ENCODE results near the gene ABLIM1. TPM values are rescaled to one million over a fixed set of nuclear protein-coding genes. Genes with fewer than 3 reads are reported as not detected.

The ABLIM1 gene
- total RNA-seq, 4 donors from 2014 or later = 193 to 248 (median 208) TPM

DNA sequence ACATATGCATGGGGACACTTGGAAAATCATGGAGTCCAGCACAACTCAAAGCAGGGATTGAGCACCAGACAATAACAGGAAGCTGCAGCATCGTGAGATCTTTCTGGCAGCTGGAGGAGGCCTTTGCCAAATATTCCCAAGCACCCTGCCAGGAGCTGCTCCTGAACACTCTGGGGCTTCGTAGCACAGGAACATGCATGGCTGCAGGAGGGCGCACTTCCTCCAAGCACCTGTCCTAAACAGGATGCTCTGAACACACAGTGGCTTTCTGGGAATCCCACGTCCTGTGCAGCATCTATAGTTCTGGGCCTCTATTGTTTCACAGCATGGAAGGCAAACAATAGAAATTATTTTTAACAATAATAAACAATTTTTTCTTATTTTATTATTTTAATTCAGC lies 4.1 kb downstream of the ABLIM1 start:
- TF ChIP-seq, protein P1, sequence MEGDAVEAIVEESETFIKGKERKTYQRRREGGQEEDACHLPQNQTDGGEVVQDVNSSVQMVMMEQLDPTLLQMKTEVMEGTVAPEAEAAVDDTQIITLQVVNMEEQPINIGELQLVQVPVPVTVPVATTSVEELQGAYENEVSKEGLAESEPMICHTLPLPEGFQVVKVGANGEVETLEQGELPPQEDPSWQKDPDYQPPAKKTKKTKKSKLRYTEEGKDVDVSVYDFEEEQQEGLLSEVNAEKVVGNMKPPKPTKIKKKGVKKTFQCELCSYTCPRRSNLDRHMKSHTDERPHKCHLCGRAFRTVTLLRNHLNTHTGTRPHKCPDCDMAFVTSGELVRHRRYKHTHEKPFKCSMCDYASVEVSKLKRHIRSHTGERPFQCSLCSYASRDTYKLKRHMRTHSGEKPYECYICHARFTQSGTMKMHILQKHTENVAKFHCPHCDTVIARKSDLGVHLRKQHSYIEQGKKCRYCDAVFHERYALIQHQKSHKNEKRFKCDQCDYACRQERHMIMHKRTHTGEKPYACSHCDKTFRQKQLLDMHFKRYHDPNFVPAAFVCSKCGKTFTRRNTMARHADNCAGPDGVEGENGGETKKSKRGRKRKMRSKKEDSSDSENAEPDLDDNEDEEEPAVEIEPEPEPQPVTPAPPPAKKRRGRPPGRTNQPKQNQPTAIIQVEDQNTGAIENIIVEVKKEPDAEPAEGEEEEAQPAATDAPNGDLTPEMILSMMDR (IDR thresholded peaks at IDR 0.05; ENCODE audit: low read depth) = no peak

DNA sequence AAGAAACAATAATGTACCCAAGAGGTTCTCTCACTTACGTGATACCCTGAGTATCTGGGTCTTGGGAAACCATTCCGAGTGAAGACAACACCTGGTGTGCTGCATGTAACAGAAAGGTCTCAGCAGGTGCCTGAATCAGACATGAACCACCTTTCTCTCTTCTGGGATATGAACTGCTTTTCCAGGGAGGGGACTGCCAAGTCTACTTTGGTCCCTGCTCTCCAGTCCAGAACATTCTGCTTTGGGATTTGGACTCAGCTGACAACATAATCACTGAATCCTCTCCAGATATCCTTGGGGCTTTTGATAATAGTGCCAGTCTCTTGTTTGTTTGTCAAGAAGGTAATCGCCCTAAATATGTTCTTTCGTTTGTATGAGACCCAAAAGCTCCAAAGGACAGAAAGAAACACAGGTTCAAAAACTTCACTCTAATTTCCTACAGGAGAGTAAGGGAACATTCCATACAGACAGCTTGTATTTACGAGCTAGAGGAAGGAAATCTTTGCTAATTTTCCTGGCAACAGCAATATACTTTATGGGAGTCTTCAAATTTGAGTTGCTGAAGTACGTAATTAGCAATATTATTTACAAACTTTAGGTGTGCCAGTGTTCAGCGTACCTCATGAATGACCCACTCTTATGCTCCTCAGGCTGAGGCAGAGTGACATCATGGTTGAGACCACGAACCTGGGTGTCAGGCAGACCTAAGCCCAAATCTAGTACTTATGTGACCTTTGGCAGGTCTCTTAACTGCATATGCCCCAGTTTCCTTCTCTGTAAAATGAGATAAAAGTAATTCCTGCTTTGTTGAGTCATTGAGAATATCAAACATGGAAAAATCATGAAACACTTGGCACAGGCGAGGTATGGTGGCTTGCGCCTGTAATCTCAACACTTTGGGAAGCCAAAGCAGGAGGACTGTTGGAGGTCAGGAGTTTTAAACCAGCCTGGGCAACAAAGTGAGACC lies 5.4 kb downstream of the ABLIM1 start:
- TF ChIP-seq, protein P1 (IDR thresholded peaks at IDR 0.05; ENCODE audit: low read depth) = no peak

DNA sequence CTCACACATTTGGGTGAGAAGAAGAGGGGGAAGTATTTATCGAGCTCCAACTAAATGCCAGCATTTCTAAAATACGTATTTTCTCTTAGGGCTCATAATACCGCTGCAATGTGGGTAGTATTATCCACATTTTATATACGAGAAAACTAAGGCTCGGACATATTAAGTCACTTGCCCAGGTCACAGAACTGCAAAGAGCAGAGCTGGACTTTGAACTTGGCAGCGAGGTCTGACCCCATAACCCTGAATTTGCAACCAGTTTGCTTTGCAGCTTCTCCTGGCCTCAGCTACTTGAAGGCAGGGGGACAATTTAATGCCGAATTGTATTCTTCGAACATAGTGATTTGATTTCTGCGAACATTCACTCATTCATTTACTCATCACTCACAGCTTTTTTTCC lies 7.2 kb downstream of the ABLIM1 start:
- TF ChIP-seq, protein P1 (IDR thresholded peaks at IDR 0.05; ENCODE audit: low read depth) = no peak

DNA sequence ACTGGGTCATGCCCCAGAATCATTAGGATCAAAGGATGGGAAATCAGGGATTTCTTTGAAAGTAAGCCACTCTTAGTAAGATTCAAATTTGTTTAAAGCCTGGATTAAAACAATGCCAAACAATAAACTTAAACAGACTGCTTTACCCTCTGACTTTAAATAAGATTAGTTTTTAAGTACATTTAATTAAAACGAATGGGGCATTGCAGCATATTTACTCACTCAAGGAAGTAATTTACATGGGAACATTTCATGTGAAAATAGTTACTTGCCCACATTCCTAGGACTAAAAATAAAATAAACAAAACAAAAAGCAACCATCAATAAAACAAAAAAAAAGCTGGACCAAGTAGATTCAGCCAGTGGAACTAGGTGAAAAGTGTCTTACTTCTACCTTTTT lies 7.8 kb downstream of the ABLIM1 start:
- TF ChIP-seq, protein P1 (IDR thresholded peaks at IDR 0.05; ENCODE audit: low read depth) = no peak

DNA sequence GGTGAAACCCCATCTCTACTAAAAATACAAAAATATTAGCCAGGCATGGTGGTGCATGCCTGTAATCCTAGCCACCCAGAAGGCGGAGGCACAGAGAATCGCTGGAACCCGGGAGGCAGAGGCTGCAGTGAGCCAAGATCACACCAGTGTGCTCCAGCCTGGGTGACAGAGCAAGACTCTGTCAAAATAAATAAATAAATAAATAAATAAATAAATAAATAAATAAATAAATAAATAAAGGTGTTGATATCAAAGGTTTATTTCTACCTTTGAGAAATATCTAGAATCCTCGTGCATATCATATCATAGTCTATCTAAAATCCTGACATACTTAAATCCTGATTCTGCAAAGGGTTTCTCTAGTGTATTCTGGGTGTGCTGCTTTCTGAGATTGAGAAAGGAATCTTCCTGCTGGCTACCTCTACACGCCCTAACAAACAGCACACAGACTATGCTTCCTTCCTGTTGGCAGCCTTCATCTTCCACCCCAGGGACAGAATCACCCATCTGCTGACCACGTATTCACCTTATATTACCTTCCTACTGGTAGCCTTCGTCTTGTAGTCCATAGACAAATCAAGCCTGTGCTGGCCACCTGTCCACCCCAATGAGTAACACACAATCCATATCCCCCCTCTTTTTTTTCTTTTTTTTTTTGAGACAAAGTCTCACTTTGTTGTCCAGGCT lies 8.7 kb downstream of the ABLIM1 start:
- TF ChIP-seq, protein P1 (IDR thresholded peaks at IDR 0.05; ENCODE audit: low read depth) = no peak

DNA sequence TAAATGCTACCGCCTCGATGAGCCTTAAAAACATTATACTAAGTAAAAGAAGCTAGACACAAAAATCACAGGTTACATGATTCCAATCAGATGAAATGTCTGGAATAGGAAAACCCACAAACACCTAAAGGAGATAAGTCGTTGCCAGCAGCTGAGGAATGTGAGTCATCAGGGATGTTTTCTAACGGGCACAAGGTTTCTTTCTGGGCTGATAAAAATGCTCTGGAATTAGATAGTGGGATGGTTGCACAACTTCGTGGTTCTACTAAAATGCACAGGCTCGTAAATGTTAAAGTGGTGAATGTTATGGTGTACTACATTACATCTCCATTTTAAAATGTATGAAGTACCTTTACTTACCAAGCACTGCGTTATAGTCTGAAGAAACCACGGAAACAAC lies 9.7 kb downstream of the ABLIM1 start:
- TF ChIP-seq, protein P1 (IDR thresholded peaks at IDR 0.05; ENCODE audit: low read depth) = no peak

DNA sequence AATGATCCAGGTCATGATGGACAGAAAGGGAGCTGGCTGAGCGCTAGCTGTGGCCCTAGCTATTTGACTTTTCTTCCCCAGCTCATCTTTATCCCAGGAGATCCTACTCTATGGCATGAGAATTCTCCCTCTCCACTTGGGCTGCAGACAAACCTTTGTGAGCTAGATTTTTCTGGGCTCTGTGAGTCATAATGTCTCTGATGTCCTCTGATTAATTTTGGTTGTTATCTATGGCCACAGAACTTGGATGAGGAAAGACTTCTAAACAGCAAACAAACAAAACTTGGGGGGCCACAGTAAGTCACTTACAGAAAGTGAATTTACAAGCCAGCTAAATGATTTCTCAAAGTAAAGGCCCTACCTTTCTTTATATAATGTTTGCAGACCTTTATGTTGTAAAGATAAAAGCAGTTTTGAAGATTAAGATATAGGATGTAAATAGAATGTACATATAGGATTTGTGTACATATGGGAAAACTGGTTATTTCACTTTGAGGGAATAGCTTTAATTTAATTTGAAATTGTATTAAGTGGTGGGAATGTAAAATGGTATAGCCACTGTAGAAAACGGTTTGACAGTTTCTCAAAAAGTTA lies 10.4 kb downstream of the ABLIM1 start:
- TF ChIP-seq, protein P1 (IDR thresholded peaks at IDR 0.05; ENCODE audit: low read depth) = no peak

Measured in subcutaneous adipose tissue (tissue), 4 donors.